ENCODE data around the gene SLC39A3. TPM values are rescaled to one million over a fixed set of nuclear protein-coding genes. Genes with fewer than 3 reads are reported as not detected.
A peak's percentile ranks its signal among the peaks of the same experiment; 100 is the strongest.

Gene SLC39A3
- total RNA-seq, 1 experiment from 2014 or later, result 87.4 TPM

GRCh38 chr19:2782936-2783780 lies 43.3 kb upstream of the SLC39A3 start, which contains the start of gene SGTA:
SGTA (minus strand) TSS chr19:2783273; CDS start chr19:2769068, 14,205 bp downstream.
- H3F3A ChIP-seq (ENCODE audit: low read length, unreplicated experiment), result no peaks in the 10 kb centered on the region
- H3K36me3 ChIP-seq (ENCODE audit: low read depth, low read length), result no peaks in the 10 kb centered on the region
- intact Hi-C loops (cut with micrococcal nuclease), result no loop called here
- peak within 1 kb of the TSS; percentile 98 for H3K4me3 ChIP-seq (ENCODE audit: low read length)
- peak; percentile 71 for ATAC-seq
- peak within 1 kb of the TSS; percentile 99 for H3K9ac ChIP-seq (ENCODE audit: low read length)
- peak; percentile 97 for DNase-seq
- peak within 1 kb of the TSS; percentile 96 for H3K4me2 ChIP-seq (ENCODE audit: low read length)
- no peaks in the 10 kb centered on the region for H3K9me2 ChIP-seq (replicated peaks; ENCODE audit: low read length)
- peaks cover 9% of the 10 kb centered on the region; the same call in 1 of the 2 replicates for H4K20me1 ChIP-seq (ENCODE audit: low read length)
- TF ChIP-seq EZH2phosphoT487 (IDR thresholded peaks at IDR 0.05; ENCODE audit: borderline replicate concordance, low read length) (no peak), CTCF (conservative IDR thresholded peaks at IDR 0.05; ENCODE audit: low read depth, low read length) (no peak; the same call in 1 of the 2 replicates), EZH2 (IDR thresholded peaks at IDR 0.05; ENCODE audit: low read length, unreplicated experiment) (no peak)
- no peaks in the 10 kb centered on the region for H3K27me3 ChIP-seq (ENCODE audit: low read length)
- peaks cover 82% of the 10 kb centered on the region for H3K79me2 ChIP-seq (ENCODE audit: low read length)
- POLR2A ChIA-PET (ENCODE audit: unreplicated experiment), result interaction anchor here (0.6 kb wide), 1 partner anchor 1934 kb away, joined by 4 read pairs; no protein-coding TSS in a partner anchor
- CTCF ChIA-PET, result no interaction called here
- peak within 1 kb of the TSS; percentile 60 for H3K27ac ChIP-seq (ENCODE audit: low read length)
- H2AFZ ChIP-seq (ENCODE audit: low read length), result peak within 1 kb of the TSS; percentile 90
- H3K4me1 ChIP-seq (ENCODE audit: insufficient read depth, low read length), result peaks cover 14% of the 10 kb centered on the region
- H3K9me3 ChIP-seq (ENCODE audit: low read length), result no peaks in the 10 kb centered on the region
- BruUV-seq (replicated peaks), result no TSS peak

- Histone ChIP-seq H3K36me3 (ENCODE audit: low read depth, low read length) (no peaks in the 10 kb centered on the region), H3K4me3 (ENCODE audit: low read length) (peak overlapping the region; percentile 98), H3K27ac (ENCODE audit: low read length) (peak overlapping the region; percentile 57), H2AFZ (ENCODE audit: low read length) (peak overlapping the region; percentile 68), H3F3A (ENCODE audit: low read length, unreplicated experiment) (no peaks in the 10 kb centered on the region), H3K9me2 (replicated peaks; ENCODE audit: low read length) (no peaks in the 10 kb centered on the region), H3K4me2 (ENCODE audit: low read length) (peak overlapping the region; percentile 96), H3K27me3 (ENCODE audit: low read length) (no peaks in the 10 kb centered on the region), H3K9me3 (ENCODE audit: low read length) (no peaks in the 10 kb centered on the region), H3K4me1 (ENCODE audit: insufficient read depth, low read length) (peaks cover 14% of the 10 kb centered on the region), H3K79me2 (ENCODE audit: low read length) (peaks cover 82% of the 10 kb centered on the region), H4K20me1 (ENCODE audit: low read length) (peaks cover 9% of the 10 kb centered on the region; the same call in 1 of the 2 replicates), H3K9ac (ENCODE audit: low read length) (peak overlapping the region; percentile 99)
- ChIA-PET CTCF (no interaction called here), POLR2A (ENCODE audit: unreplicated experiment) (interaction anchor here (0.6 kb wide), 1 partner anchor 290 kb away, joined by 8 read pairs; no protein-coding TSS in a partner anchor)
- TSS peak; percentile 51 for BruUV-seq (replicated peaks)
- intact Hi-C loops (cut with micrococcal nuclease), result no loop called here
- DNase-seq, result no peak
- no peak for TF ChIP-seq CTCF (conservative IDR thresholded peaks at IDR 0.05; ENCODE audit: low read depth, low read length)
- no peak for ATAC-seq
Observed at GRCh38 chr19:2782329-2782935, 42.6 kb upstream of the SLC39A3 start.
